GM19452 (cell line): ENCODE measurements around the gene SLC24A4.
"Not testable (repeated sequence)": the region's sequence is repeated elsewhere in the genome, so short reads cannot be mapped to it uniquely, and the experiment has no call there.

Source experiments
- ATAC-seq: cut with Tn5 transposase; IDR thresholded peaks from one replicate; pipeline ENCODE4 v1.9.1; 2021; ENCODE audit not compliant: unreplicated experiment

SLC24A4 gene

DNA sequence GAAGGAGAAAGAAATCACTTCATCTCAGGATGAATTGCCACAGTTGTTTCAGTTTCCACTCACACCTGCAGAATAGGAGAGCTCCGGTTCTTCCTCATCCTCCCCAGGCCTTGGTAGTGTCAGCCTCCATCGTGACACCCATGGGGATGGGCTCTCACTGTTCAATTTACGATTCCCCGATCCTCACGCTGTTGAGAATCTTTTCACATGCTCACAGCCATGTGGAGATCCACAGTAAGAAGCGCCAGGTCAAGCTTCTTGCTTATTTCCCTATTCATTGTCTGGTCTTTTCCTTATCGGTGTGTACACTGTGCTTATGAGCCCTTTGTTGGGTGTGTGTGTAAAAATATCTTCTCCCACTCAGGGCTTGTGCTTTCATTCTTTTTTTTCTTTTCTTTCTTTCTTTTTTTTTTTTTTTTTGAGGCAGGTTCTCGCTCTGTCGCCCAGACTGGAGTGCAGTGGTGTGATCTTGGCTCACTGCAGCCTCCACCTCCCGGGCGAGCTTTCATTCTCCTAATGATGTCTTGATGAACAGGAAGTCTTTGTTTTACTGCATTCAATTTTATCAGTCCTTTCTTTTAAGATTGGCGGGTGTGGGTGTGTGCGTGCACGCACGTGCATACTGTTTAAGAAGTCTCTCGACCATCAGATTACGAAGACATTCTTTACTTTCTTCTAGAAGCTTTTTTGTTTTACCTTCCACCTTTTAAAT lies 212.1 kb downstream of the SLC24A4 start:
- no peak for ATAC-seq

DNA sequence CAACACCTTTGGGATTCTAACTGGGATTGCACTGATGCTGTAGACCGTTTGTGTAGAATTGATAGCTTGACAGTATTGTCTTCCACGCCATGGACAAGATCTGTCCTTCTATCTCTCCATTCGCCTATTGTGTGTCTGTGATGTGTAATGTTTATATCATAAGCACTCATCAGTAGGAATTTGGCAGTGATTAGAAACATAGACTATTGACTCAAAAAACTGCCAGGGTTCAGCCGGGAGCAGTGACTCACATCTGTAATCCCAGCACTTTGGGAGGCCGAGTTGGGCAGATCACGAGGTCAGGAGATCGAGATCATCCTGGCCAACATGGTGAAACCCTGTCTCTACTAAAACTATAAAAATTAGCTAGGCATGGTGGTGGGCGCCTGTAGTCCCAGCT lies 213.3 kb downstream of the SLC24A4 start:
- not testable (repeated sequence) for ATAC-seq

DNA sequence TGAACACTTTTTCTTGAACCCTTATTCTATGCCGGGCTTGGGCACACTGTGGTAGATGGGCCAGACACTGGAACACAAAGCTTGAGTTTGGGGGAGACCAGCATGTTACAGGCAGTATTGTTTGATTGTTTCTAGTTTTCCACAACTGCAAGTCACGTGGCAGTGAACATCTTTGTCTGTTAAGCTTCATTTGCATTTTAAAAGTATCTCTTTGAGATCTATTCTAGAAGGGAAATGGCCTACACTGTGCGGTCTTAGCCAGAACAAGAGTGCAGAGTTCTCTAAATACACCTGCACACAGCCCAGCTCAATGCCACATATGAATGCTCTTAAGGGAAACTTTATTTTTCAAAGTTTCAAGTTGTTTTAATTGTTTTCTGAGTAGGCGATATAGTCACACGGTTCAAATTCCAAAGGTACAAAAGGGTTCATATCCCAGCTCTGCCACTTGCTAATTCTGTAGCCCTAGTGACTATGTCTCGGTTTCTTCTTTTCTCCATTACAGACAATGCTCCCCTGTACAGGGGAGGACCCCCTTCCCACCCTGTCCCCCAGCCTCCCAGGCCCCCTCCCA lies 215.5 kb downstream of the SLC24A4 start:
- ATAC-seq = no peak

DNA sequence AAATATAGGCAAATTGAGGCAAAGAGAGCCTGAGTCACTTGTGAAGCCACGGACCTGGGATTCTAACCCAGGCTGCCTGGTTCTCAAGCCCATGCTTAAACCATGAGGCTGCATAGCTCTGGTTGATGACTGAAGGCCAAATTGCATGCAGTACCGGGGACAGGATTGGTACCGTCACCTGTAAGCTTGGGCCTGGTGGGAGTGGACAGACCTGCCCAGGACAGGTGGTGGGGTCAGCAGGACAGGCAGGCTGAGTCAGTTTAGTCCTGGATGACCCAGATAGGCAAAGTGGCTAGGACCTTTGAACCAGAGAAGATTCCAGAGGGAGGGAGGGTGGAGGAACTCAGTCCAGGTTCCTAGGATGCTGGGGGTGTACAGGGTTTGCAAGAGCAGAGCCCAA lies 216.5 kb downstream of the SLC24A4 start:
- ATAC-seq = no peak

DNA sequence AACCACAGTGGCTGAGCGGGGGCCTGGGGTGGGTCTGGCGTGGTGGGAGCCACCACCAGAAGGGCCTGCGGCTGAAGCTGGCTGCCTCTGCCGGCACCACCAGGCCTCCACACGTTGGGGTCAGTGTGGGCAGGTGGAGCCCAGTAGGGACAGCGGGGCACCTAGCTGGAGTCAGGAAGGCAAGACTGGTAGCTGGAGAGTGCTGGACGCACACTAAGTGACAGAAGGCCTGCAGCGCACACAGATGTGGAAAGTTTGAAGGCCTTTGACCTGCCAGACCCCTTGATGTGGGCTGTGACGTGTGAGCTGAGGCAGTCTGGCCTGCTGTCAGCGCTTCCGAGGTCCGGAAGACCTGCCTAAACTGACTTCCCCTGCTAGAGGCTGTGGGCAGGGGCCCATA lies 216.9 kb downstream of the SLC24A4 start:
- no peak for ATAC-seq

DNA sequence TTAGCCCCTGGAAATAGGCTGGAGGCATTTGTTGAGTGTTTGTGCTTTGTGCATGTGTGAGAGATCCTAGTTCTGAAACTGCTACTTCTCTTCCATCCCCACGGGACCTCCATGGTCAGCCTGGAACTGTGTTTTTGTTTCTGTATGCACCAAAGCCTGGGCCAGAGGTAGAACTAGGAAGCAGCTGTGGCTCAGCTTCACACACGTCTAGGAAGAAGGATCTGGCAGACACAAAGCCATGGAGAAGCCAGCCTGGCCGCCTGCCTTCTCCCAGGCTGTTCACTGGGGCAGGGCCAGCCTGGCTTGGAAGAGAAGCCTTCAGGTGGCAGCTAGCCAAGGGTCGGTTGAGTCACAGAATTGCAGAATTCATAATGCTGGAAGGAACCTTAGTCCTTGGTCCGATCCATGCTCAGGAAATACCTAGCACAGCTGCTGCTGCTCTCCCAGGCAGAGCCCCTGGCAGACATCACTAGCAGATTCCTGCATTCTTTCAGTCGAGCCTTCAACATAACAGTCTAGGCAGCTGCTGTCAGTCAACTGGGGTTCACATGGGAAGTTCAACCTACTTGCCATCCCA lies 217.6 kb downstream of the SLC24A4 start:
- no peak for ATAC-seq

DNA sequence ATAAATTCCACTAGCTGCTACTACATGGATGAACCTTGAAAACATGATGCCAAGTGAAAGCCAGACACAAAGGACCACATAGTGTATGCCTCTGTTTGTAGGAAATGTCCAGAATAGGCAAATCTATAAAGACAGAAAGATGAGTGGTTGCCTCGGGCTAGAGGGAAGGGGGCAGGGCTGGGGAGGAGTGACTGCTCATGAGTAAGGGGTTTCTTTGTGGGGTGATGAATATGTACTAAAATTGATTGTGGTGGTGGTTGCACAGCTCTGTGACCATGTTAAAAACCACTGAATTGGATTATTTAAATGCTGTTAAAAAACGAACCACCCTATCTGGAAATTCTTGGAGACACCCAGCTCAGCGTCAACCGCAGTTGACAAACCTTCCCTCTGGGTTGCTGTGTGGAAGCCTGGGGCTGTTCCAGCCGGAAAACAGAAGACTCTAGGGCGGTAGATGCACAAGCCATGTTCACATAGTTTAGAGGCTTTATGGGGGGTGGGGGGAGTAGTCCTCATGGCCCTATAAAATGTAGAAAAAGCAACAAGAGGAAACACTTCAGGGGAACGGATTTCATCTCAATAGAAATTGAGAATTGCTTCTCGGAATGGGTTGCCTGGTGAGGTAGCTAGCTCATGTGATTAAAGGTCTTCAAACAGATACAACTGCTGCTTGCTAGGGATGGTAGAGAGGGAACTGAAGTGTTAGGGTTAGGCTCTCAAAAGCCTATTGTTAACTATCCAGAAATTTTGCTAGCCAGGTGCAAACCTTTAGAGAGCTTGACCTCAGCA lies 220.0 kb downstream of the SLC24A4 start:
- ATAC-seq = no peak

DNA sequence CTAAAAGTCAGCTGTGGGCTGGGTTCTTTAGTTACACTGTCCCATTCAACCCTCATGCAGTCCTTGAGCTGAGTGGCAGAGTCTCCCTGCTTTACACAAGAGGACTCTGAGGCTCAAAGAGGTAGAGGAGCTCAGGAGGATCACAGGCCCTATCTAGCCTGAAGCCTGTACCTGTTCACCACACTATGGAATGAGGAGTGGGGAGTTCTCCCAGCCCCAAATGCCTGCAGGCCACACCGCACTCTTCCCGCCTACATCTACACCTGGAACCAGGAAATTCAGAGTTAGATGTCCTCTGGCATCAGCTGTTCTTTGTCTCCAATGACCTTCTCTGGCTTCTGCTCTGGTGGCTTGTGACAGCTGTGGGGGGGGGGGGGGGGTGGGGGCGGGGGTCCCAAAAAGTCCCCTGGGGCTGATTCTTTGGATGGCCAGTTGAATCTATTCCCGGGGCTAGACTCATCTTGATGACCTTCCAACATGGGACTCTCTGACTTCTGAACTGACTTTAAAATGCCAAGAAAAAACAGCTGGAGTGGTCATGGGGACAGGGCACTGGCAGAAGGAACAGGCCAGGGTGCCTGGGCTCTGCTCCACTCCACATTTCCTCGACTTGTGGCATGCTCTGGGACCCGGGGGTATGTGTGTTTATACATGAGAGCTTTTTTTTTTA lies 221.2 kb downstream of the SLC24A4 start:
- no peak for ATAC-seq

DNA sequence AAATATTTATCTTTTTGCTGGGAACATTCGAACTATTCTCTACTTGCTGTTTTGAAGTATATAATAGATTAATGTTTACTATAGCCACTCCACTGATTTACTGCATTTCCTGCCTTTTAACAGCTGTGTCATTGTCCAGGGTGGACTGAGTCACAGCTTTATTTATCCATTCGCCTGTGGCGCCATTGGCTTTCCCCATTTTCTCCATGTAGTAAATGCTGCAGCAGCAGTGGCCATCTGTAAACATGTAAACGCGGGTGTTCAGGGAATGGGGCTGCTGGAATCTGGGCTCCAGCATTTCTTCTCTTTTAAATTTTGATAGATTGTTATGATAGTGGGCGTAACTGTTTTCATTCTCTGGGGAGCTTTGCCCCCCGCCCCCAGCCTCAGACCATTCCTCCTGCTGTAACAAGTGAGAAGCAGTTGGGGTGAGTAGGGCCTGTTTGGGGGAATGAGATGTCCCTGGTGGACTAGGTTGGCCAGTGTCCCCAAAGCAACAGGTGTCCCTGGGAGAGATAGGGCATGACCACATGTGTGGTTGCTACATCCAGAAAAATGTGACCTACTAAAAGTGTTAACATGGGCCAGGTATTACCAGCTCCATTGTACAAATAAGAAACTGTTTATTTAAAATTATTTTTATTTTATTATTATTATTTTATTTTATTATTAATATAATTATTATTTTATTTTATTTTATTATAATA lies 223.5 kb downstream of the SLC24A4 start:
- ATAC-seq = no peak

DNA sequence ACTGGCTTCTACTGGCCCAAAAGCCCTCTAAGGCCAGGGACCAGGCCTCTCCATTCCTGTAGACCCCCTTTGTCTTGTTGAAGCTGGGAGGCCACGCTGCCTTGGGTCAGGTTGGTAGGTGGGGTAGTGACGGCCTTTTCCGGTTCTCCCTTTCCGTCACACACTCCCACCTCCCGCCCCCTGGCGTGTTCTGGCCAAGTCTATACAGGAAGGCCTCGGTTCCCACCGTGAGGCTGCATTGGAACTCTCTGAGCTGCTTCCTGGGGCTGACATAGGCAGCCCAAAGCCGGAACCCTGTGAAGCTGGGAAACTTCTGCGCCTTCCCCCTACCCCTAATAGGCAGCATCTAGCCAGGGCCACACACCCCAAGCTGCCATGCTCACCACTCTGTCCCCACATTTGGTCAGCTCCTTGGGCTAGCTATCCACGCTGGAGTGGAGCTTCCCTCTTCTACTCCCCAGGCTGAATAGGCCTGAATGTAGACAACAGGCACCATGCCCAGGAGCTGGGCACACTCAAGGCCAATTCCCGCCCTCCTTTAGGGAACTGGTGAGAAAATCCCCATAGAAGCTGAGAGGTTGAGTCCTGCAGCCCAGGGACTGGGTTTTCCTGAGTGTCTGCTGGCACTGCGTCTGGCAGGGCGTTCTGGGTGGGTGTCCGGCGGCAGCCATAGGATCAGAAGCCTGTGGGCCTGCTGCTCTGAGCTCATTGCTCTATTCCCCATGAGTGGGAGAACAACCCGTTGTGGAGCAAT lies 226.3 kb downstream of the SLC24A4 start:
- no peak for ATAC-seq

DNA sequence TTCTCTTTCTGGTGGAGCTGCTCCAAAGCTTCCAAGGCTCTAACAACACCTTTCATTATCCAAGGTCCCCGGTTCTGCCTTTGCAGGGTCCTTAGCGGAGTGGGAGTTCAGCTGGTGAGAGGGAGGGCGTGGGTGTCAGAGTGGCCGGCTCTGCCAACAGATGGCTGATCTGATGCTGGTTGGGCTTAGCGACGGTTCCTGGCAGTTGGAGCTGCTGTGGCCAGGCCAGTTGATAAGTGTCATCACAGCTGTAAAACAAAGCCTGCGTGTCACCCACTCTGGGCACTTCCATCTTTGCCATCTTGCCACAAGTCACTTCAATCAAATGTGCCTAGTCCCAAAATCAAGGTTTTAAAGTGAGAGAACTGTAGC lies 226.9 kb downstream of the SLC24A4 start:
- ATAC-seq = no peak
